Natural killer cell (primary cell): ENCODE results near the gene SPN. TPM values are rescaled to one million over a fixed set of nuclear protein-coding genes. Genes with fewer than 3 reads are reported as not detected.
"Not testable (repeated sequence)": the region's sequence is repeated elsewhere in the genome, so short reads cannot be mapped to it uniquely, and the experiment has no call there.

ENCODE experiments used
- ATAC-seq, 3 donors: fragments of 150-1000 bp in 2 of 3; fragments of 200-7000 bp in 1 of 3; cut with Tn5 transposase; 1 replicate in 1 of 3; 2 replicates in 2 of 3; pipeline ENCODE4 v1.10.0; 2021; ENCODE audit warnings: mild to moderate bottlenecking in 2 of 3, moderate library complexity in 2 of 3
- DNase-seq, 2 donors: peaks; one replicate each; pipeline versions ENCODE4 v3.0.0 to v3.0.0-alpha.2; 2013 to 2021; ENCODE audit warnings: mixed read lengths in 1 of 2
- H3K27ac ChIP-seq: one replicate; pipeline ENCODE4 v1.5.1; 2013; ENCODE audit warnings: mild to moderate bottlenecking, low read length
- H3K27me3 ChIP-seq: one replicate; pipeline ENCODE4 v1.6.1; 2013; ENCODE audit warnings: low read length; ENCODE audit not compliant: control insufficient read depth, insufficient read depth
- H3K36me3 ChIP-seq: one replicate; pipeline ENCODE4 v1.6.1; 2013; ENCODE audit warnings: low read length; ENCODE audit not compliant: control insufficient read depth, insufficient read depth
- H3K4me1 ChIP-seq: one replicate; pipeline ENCODE4 v1.6.1; 2013; ENCODE audit warnings: low read length; ENCODE audit not compliant: control insufficient read depth, insufficient read depth
- H3K4me3 ChIP-seq: one replicate; pipeline ENCODE4 v1.5.1; 2013; ENCODE audit warnings: low read length
- H3K9me3 ChIP-seq: one replicate; pipeline ENCODE4 v1.6.1; 2013; ENCODE audit warnings: low read length; ENCODE audit not compliant: control insufficient read depth, insufficient read depth
- H3K27ac Mint-ChIP-seq, 2 donors: one replicate each; pipeline ENCODE4 v1.8.0; 2022; ENCODE audit warnings: mild to moderate bottlenecking in 2 of 2, mixed read lengths in 2 of 2, moderate library complexity in 1 of 2
- H3K27me3 Mint-ChIP-seq, 2 donors: one replicate each; pipeline ENCODE4 v1.8.0; 2022; ENCODE audit warnings: low read depth in 2 of 2, mixed read lengths in 2 of 2
- H3K36me3 Mint-ChIP-seq: one replicate; pipeline ENCODE4 v1.8.0; 2022; ENCODE audit warnings: mixed read lengths
- H3K4me1 Mint-ChIP-seq, 2 donors: one replicate each; pipeline ENCODE4 v1.8.0; 2022; ENCODE audit warnings: mixed read lengths in 2 of 2
- H3K4me3 Mint-ChIP-seq: one replicate; pipeline ENCODE4 v1.8.0; 2022; ENCODE audit warnings: mild to moderate bottlenecking, moderate library complexity, mixed read lengths
- H3K9me3 Mint-ChIP-seq, 2 donors: one replicate each; pipeline ENCODE4 v1.8.0; 2022; ENCODE audit warnings: mixed read lengths in 2 of 2
- WGBS: methylation state at CpG from one replicate; pipeline ENCODE4 v1.1.7; 2013; ENCODE audit warnings: missing lambda C conversion rate; ENCODE audit not compliant: insufficient coverage; 5-methylcytosine and 5-hydroxymethylcytosine counted together
- intact Hi-C: fragments of 100-400 bp; cut with micrococcal nuclease; formaldehyde crosslinking; loops from one replicate; pipeline ENCODE4 v1.14.2; 2022
- total RNA-seq, 4 donors: library from RNA; stranded (reverse); fragments of 120-200 nt in 1 of 4; gene quantifications; one replicate each; pipeline versions ENCODE4 v1.2.3 to v1.2.4, GENCODE V29; 2013 to 2022
- TF ChIP-seq, protein P1 (sequence below): fragments of 200-600 bp; IDR thresholded peaks from one replicate; pipeline ENCODE4 v1.8.0; 2022; ENCODE audit warnings: antibody characterized with exemption

The SPN gene
- total RNA-seq, 3 donors from 2014 or later (not counting 1 experiment from before 2014, with no cell fraction given) = 373 to 439 (median 435) TPM

DNA sequence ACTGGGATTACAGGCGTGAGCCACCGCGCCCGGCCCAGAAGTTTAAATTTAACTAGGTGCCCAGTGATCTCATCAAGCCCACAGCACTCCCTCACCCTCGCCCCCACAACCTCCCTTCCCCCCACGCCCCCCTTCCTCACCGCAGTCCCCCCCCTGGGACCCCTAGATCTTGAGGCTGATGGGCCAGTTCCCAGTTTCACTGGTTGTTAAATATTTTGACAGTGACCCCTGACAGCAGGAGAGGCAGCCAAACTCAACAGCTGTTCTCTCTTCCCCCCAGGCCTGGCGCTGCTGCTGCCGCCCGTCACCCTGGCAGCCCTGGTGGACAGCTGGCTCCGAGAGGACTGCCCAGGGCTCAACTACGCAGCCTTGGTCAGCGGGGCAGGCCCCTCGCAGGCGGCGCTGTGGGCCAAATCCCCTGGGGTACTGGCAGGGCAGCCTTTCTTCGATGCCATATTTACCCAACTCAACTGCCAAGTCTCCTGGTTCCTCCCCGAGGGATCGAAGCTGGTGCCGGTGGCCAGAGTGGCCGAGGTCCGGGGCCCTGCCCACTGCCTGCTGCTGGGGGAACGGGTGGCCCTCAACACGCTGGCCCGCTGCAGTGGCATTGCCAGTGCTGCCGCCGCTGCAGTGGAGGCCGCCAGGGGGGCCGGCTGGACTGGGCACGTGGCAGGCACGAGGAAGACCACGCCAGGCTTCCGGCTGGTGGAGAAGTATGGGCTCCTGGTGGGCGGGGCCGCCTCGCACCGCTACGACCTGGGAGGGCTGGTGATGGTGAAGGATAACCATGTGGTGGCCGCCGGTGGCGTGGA is 31.5 kb downstream of the SPN start:
- DNase-seq (no peak), ATAC-seq (no peak)
- H3K9me3 ChIP-seq = no peaks in the 10 kb centered on the region
- Mint-ChIP-seq H3K36me3 (no peaks in the 10 kb centered on the region), H3K27me3 (peaks cover 0 to 3% of the 10 kb centered on the region in 2 donors), H3K9me3 (no peaks in the 10 kb centered on the region), H3K27ac (no peak overlapping the region), H3K4me1 (peaks cover 4 to 15% of the 10 kb centered on the region in 2 donors), H3K4me3 (no peak overlapping the region)
- H3K36me3 ChIP-seq = no peaks in the 10 kb centered on the region
- no peaks in the 10 kb centered on the region for H3K27me3 ChIP-seq
- WGBS = 88% methylated on average over 39 of the region's 41 CpGs
- H3K27ac ChIP-seq = no peak overlapping the region
- peaks cover 8% of the 10 kb centered on the region for H3K4me1 ChIP-seq
- intact Hi-C loops = no loop called here
- TF ChIP-seq, protein P1, sequence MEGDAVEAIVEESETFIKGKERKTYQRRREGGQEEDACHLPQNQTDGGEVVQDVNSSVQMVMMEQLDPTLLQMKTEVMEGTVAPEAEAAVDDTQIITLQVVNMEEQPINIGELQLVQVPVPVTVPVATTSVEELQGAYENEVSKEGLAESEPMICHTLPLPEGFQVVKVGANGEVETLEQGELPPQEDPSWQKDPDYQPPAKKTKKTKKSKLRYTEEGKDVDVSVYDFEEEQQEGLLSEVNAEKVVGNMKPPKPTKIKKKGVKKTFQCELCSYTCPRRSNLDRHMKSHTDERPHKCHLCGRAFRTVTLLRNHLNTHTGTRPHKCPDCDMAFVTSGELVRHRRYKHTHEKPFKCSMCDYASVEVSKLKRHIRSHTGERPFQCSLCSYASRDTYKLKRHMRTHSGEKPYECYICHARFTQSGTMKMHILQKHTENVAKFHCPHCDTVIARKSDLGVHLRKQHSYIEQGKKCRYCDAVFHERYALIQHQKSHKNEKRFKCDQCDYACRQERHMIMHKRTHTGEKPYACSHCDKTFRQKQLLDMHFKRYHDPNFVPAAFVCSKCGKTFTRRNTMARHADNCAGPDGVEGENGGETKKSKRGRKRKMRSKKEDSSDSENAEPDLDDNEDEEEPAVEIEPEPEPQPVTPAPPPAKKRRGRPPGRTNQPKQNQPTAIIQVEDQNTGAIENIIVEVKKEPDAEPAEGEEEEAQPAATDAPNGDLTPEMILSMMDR = no peak
- H3K4me3 ChIP-seq = no peak overlapping the region

DNA sequence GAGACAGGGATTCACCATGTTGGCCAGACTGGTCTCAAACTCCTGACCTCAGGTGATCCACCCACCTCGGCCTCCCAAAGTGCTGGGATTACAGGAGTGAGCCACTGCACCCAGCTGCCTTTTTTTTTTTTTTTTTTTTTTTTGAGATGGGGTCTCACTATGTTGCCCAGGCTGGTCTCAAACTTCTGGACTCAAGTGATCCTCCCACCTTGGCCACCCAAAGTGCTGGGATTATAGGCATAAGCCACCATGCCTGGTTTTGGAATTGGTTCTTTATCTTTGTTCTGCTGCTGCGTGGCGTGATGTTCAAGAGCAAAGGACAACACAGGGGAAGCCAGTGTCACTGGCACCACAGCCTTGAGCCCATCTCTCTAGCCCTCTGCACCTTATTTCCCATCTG is 32.6 kb downstream of the SPN start:
- H3K9me3 Mint-ChIP-seq, H3K36me3 Mint-ChIP-seq, ATAC-seq, H3K4me3 Mint-ChIP-seq, H3K27me3 ChIP-seq, H3K4me1 ChIP-seq, H3K36me3 ChIP-seq, intact Hi-C loops, DNase-seq, H3K27me3 Mint-ChIP-seq, H3K4me3 ChIP-seq, H3K9me3 ChIP-seq, H3K27ac Mint-ChIP-seq, H3K27ac ChIP-seq: not testable (repeated sequence)
- 94% methylated on average over 3 of the region's 3 CpGs for WGBS
- H3K4me1 Mint-ChIP-seq = peaks cover 8 to 14% of the 10 kb centered on the region in 2 donors

GRCh38 chr16:29696881-29697331 is 33.9 kb downstream of the SPN start:
- Mint-ChIP-seq H3K36me3 (no peaks in the 10 kb centered on the region), H3K4me3 (no peak overlapping the region), H3K27ac (no peak overlapping the region), H3K27me3 (peaks cover 0 to 3% of the 10 kb centered on the region in 2 donors), H3K4me1 (peaks cover 14 to 21% of the 10 kb centered on the region in 2 donors), H3K9me3 (no peaks in the 10 kb centered on the region)
- DNase-seq = no peak
- H3K27me3 ChIP-seq = no peaks in the 10 kb centered on the region
- TF ChIP-seq, protein P1 = no peak
- intact Hi-C loops = no loop called here
- peaks cover 17% of the 10 kb centered on the region for H3K4me1 ChIP-seq
- H3K9me3 ChIP-seq = no peaks in the 10 kb centered on the region
- no peak overlapping the region for H3K4me3 ChIP-seq
- ATAC-seq = no peak
- WGBS = 95% methylated on average over 21 of the region's 21 CpGs
- H3K27ac ChIP-seq = no peak overlapping the region
- H3K36me3 ChIP-seq = no peaks in the 10 kb centered on the region

DNA sequence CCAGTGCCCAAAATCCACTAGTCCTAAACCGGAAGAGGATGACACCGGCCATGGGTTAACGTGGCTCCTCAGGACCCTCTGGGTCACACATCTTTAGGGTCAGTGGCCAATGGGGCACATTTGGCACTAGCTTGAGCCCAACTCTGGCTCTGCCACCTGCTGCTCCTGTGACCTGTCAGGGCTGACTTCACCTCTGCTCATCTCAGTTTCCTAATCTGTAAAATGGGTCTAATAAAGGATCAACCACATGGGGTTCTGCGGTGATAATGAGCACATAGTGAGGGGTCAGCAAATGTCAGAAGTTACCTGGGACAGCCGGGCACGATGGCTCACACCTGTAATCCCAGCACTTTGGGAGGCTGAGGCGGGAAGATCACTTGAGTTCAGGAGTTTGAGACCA is 34.3 kb downstream of the SPN start:
- 97% methylated on average over 7 of the region's 7 CpGs for WGBS
- H3K27ac ChIP-seq = no peak overlapping the region
- TF ChIP-seq, protein P1 = no peak
- Mint-ChIP-seq H3K27ac (no peak overlapping the region), H3K27me3 (peaks cover 0 to 3% of the 10 kb centered on the region in 2 donors), H3K9me3 (no peaks in the 10 kb centered on the region), H3K36me3 (no peaks in the 10 kb centered on the region), H3K4me1 (peaks cover 18 to 26% of the 10 kb centered on the region in 2 donors), H3K4me3 (no peak overlapping the region)
- peaks cover 20% of the 10 kb centered on the region for H3K4me1 ChIP-seq
- intact Hi-C loops = no loop called here
- no peak overlapping the region for H3K4me3 ChIP-seq
- no peaks in the 10 kb centered on the region for H3K27me3 ChIP-seq
- no peak for ATAC-seq
- H3K36me3 ChIP-seq = no peaks in the 10 kb centered on the region
- no peak for DNase-seq
- no peaks in the 10 kb centered on the region for H3K9me3 ChIP-seq
